ENCODE data around the gene HLA-DOB. TPM values are rescaled to one million over a fixed set of nuclear protein-coding genes. Genes with fewer than 3 reads are reported as not detected.
A peak's percentile ranks its signal among the peaks of the same experiment; 100 is the strongest.

Gene HLA-DOB
- total RNA-seq, 2 experiments from 2014 or later, result 48.1 to 57.1 TPM

- H3K27ac ChIP-seq (ENCODE audit: low read depth, low read length, poor library complexity, severe bottlenecking), result peak overlapping the region; percentile 67
- peaks cover 52% of the 10 kb centered on the region for H3K4me1 ChIP-seq (ENCODE audit: insufficient read depth, low read length, poor library complexity, severe bottlenecking)
- CTCF ChIA-PET (ENCODE audit: unreplicated experiment), result interaction anchor here (2.2 to 3.2 kb wide), 2 partner anchors 17 to 29 kb away, joined by 17 to 35 read pairs; no protein-coding TSS in a partner anchor
- H4K20me1 ChIP-seq (ENCODE audit: insufficient read depth, low read length), result no peaks in the 10 kb centered on the region; the same call in 1 of the 2 replicates
- no peaks in the 10 kb centered on the region for H3K9me3 ChIP-seq (ENCODE audit: low read length)
- H3K4me3 ChIP-seq (ENCODE audit: low read depth, low read length, poor library complexity, severe bottlenecking), result no peak overlapping the region
- peaks cover 69% of the 10 kb centered on the region for H3K36me3 ChIP-seq (ENCODE audit: insufficient read depth, low read length)
- H3K4me2 ChIP-seq (ENCODE audit: low read length), result no peak overlapping the region
- no peak for TF ChIP-seq EZH2phosphoT487 (IDR thresholded peaks at IDR 0.05; ENCODE audit: borderline replicate concordance, low read depth, low read length)
- TF ChIP-seq, protein P1, sequence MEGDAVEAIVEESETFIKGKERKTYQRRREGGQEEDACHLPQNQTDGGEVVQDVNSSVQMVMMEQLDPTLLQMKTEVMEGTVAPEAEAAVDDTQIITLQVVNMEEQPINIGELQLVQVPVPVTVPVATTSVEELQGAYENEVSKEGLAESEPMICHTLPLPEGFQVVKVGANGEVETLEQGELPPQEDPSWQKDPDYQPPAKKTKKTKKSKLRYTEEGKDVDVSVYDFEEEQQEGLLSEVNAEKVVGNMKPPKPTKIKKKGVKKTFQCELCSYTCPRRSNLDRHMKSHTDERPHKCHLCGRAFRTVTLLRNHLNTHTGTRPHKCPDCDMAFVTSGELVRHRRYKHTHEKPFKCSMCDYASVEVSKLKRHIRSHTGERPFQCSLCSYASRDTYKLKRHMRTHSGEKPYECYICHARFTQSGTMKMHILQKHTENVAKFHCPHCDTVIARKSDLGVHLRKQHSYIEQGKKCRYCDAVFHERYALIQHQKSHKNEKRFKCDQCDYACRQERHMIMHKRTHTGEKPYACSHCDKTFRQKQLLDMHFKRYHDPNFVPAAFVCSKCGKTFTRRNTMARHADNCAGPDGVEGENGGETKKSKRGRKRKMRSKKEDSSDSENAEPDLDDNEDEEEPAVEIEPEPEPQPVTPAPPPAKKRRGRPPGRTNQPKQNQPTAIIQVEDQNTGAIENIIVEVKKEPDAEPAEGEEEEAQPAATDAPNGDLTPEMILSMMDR (conservative IDR thresholded peaks at IDR 0.05; ENCODE audit: low read length), result no peak
- no TSS peak for BruUV-seq (replicated peaks)
- no peak for DNase-seq (ENCODE audit: low spot score)
- intact Hi-C loops (cut with micrococcal nuclease; ENCODE audit: unreplicated experiment), result loop anchor here (2.0 kb wide), 1 partner anchor 109 kb away; no protein-coding TSS in a partner anchor
- POLR2A ChIA-PET, result interaction anchor here (0.6 to 3.1 kb wide), 10 partner anchors 11 to 1588 kb away, joined by 3 to 31 read pairs (median 8); partner anchors contain the start of genes PSMB9 and TAP1
- H2AFZ ChIP-seq (ENCODE audit: low read length), result no peak overlapping the region
- H3K79me2 ChIP-seq (ENCODE audit: insufficient read depth, low read depth, low read length), result peaks cover 44% of the 10 kb centered on the region
- no peaks in the 10 kb centered on the region for H3K9me2 ChIP-seq (ENCODE audit: insufficient read depth, low read length)
Observed at GRCh38 chr6:32839356-32839755, 22.6 kb upstream of the HLA-DOB start.

GRCh38 chr6:32838114-32838958, 21.5 kb upstream of the HLA-DOB start, which contains the start of gene TAP2:
TSS of gene TAP2 (minus strand) at chr6:32838739. CDS start at chr6:32838233, 506 bp downstream.
- peak within 1 kb of the TSS; percentile 97 for H3K4me3 ChIP-seq (ENCODE audit: low read depth, low read length, poor library complexity, severe bottlenecking)
- peaks cover 55% of the 10 kb centered on the region for H3K4me1 ChIP-seq (ENCODE audit: insufficient read depth, low read length, poor library complexity, severe bottlenecking)
- H2AFZ ChIP-seq (ENCODE audit: low read length), result peak within 1 kb of the TSS; percentile 22; the same call in 1 of the 2 replicates
- CTCF ChIA-PET (ENCODE audit: unreplicated experiment), result interaction anchor here (0.5 to 3.2 kb wide), 12 partner anchors 11 to 407 kb away, joined by 3 to 35 read pairs (median 4); partner anchors contain the start of genes PSMB9 and TAP1
- H3K27ac ChIP-seq (ENCODE audit: low read depth, low read length, poor library complexity, severe bottlenecking), result peak within 1 kb of the TSS; percentile 67
- no peaks in the 10 kb centered on the region; the same call in 1 of the 2 replicates for H4K20me1 ChIP-seq (ENCODE audit: insufficient read depth, low read length)
- intact Hi-C loops (cut with micrococcal nuclease; ENCODE audit: unreplicated experiment), result loop anchor here (1.0 to 2.0 kb wide), 4 partner anchors 16 to 110 kb away; partner anchors contain the start of gene PSMB9
- no TSS peak for BruUV-seq (replicated peaks)
- H3K9me3 ChIP-seq (ENCODE audit: low read length), result no peaks in the 10 kb centered on the region
- H3K36me3 ChIP-seq (ENCODE audit: insufficient read depth, low read length), result peaks cover 80% of the 10 kb centered on the region
- no peak for TF ChIP-seq EZH2phosphoT487 (IDR thresholded peaks at IDR 0.05; ENCODE audit: borderline replicate concordance, low read depth, low read length)
- TF ChIP-seq, protein P1 (conservative IDR thresholded peaks at IDR 0.05; ENCODE audit: low read length), result peak; percentile 95
- H3K79me2 ChIP-seq (ENCODE audit: insufficient read depth, low read depth, low read length), result peaks cover 43% of the 10 kb centered on the region
- DNase-seq (ENCODE audit: low spot score), result peak; percentile 96
- POLR2A ChIA-PET, result interaction anchor here (0.5 to 3.1 kb wide), 24 partner anchors 11 to 512 kb away, joined by 3 to 31 read pairs (median 6); partner anchors contain the start of genes BRD2, HLA-DOB, PSMB9 and TAP1
- no peaks in the 10 kb centered on the region for H3K9me2 ChIP-seq (ENCODE audit: insufficient read depth, low read length)
- peak within 1 kb of the TSS; percentile 99 for H3K4me2 ChIP-seq (ENCODE audit: low read length)
